HepG2 (cell line): ENCODE data around the gene NSMF. TPM values are rescaled to one million over a fixed set of nuclear protein-coding genes. Genes with fewer than 3 reads are reported as not detected.
A peak's percentile ranks its signal among the peaks of the same experiment; 100 is the strongest.

Experiments used
- ARNT2 ChIP-seq: sonication (generic); formaldehyde crosslinking; IDR thresholded peaks from 2 replicates; pipeline ENCODE4 v1.8.0; 2022; ENCODE audit warnings: mild to moderate bottlenecking, low read depth, missing genetic modification reagents, moderate library complexity
- CSRNP1 ChIP-seq: sonication (generic); formaldehyde crosslinking; IDR thresholded peaks from 2 replicates; pipeline ENCODE4 v1.8.1; 2023; ENCODE audit warnings: mild to moderate bottlenecking, missing genetic modification reagents
- FOXP4 ChIP-seq: sonication (generic); formaldehyde crosslinking; IDR thresholded peaks from 2 replicates; pipeline ENCODE4 v1.4.0; 2020; ENCODE audit warnings: missing genetic modification reagents
- GABPB1 ChIP-seq: IDR thresholded peaks from 2 replicates; pipeline ENCODE4 v1.6.1; 2016; ENCODE audit warnings: mild to moderate bottlenecking, missing genetic modification reagents, moderate library complexity, missing compliant biosample characterization
- HES4 ChIP-seq: sonication (generic); formaldehyde crosslinking; IDR thresholded peaks from 2 replicates; pipeline ENCODE4 v1.9.0; 2021; ENCODE audit warnings: mild to moderate bottlenecking, missing genetic modification reagents, borderline replicate concordance
- HOXD1 ChIP-seq: sonication (generic); formaldehyde crosslinking; IDR thresholded peaks from 2 replicates; pipeline ENCODE4 v1.5.0; 2020; ENCODE audit warnings: missing genetic modification reagents
- NR3C1 ChIP-seq: sonication (generic); formaldehyde crosslinking; IDR thresholded peaks from 2 replicates; pipeline ENCODE4 v1.4.0; 2020; ENCODE audit warnings: missing genetic modification reagents
- PTBP1 ChIP-seq: fragments of 200-400 bp; formaldehyde crosslinking; IDR thresholded peaks from 2 replicates; pipeline ENCODE4 v1.6.1; 2018; ENCODE audit warnings: low read length, low read depth; ENCODE audit not compliant: poor library complexity, severe bottlenecking
- SP2 ChIP-seq: sonication (generic); formaldehyde crosslinking; IDR thresholded peaks from 2 replicates; pipeline ENCODE4 v1.5.1; 2020; ENCODE audit warnings: mild to moderate bottlenecking, missing genetic modification reagents
- TCF7L2 ChIP-seq: IDR thresholded peaks from 2 replicates; pipeline ENCODE4 v1.6.1; 2011; ENCODE audit warnings: mild to moderate bottlenecking, low read depth, low read length, moderate library complexity
- ZBTB14 ChIP-seq: sonication (generic); formaldehyde crosslinking; IDR thresholded peaks from 2 replicates; pipeline ENCODE4 v1.4.0; 2020; ENCODE audit warnings: missing genetic modification reagents
- ZIK1 ChIP-seq: sonication (generic); formaldehyde crosslinking; IDR thresholded peaks from 2 replicates; pipeline ENCODE4 v1.5.0; 2020; ENCODE audit warnings: mild to moderate bottlenecking, low read depth, missing genetic modification reagents, borderline replicate concordance
- ZNF142 ChIP-seq: sonication (generic); formaldehyde crosslinking; IDR thresholded peaks from 2 replicates; pipeline ENCODE4 v1.4.0; 2020; ENCODE audit warnings: missing genetic modification reagents
- ZNF17 ChIP-seq: sonication (generic); formaldehyde crosslinking; IDR thresholded peaks from 2 replicates; pipeline ENCODE4 v1.5.0; 2020; ENCODE audit warnings: mild to moderate bottlenecking, missing genetic modification reagents
- ZNF251 ChIP-seq: sonication (generic); formaldehyde crosslinking; IDR thresholded peaks from 2 replicates; pipeline ENCODE4 v1.9.0; 2021; ENCODE audit warnings: mild to moderate bottlenecking, missing genetic modification reagents
- ZNF614 ChIP-seq: IDR thresholded peaks from 2 replicates; pipeline ENCODE4 v1.6.1; 2018; ENCODE audit warnings: missing biosample characterization, missing genetic modification reagents, inconsistent platforms, borderline replicate concordance
- polyA plus RNA-seq, 8 experiments: library from polyadenylated mRNA; depleted of rRNA in 3 of 8; stranded (reverse) in 7 of 8; unstranded in 1 of 8; fragments of >200 nt; fragmentation: Illumina TruSeq in 4 of 8; extraction: Trizol in 4 of 8; gene quantifications; 2 replicates each; pipeline versions ENCODE4 v1.2.1 to v1.2.3, GENCODE V29; 2011 to 2016; ENCODE audit warnings: low read depth in 4 of 8, missing spikeins in 1 of 8, mixed read lengths in 1 of 8; ENCODE audit not compliant: insufficient read depth in 1 of 8
- total RNA-seq, 5 experiments: library from RNA; depleted of rRNA; stranded (reverse); fragments of >200 nt; fragmentation: Illumina TruSeq; extraction: Trizol; gene quantifications; 2 replicates each; pipeline ENCODE4 v1.2.3, GENCODE V29; 2016; ENCODE audit warnings: low read depth in 1 of 5

The NSMF gene
- total and polyA plus RNA-seq, 2 of the 13 experiments (the other 11 are each of a cell fraction or from before 2014, with no cell fraction given): 44.3 to 183 TPM

- TF ChIP-seq ZBTB14 (CRISPR knock-in tag) (no peak), HES4 (CRISPR knock-in tag) (no peak), ZNF142 (CRISPR knock-in tag) (0 out of 2 replicates have a peak, but pooled peaks have one; percentile 30), NR3C1 (CRISPR knock-in tag) (no peak), ZNF251 (CRISPR knock-in tag) (no peak), CSRNP1 (CRISPR knock-in tag) (0 out of 2 replicates have a peak, but pooled peaks have one; percentile 34), TCF7L2 (no peak), ZNF17 (no peak), GABPB1 (peak; percentile 77), HOXD1 (CRISPR knock-in tag) (peak; percentile 49; the same call in 1 of the 2 replicates), FOXP4 (CRISPR knock-in tag) (peak; percentile 41; the same call in 1 of the 2 replicates), ARNT2 (CRISPR knock-in tag) (peak; percentile 70; the same call in 1 of the 2 replicates), ZIK1 (CRISPR knock-in tag) (0 out of 2 replicates have a peak, but pooled peaks have one; percentile 45), SP2 (0 out of 2 replicates have a peak, but pooled peaks have one; percentile 18), PTBP1 (no peak), ZNF614 (CRISPR knock-in tag) (0 out of 2 replicates have a peak, but pooled peaks have one; percentile 58)
Observed at GRCh38 chr9:137441289-137441934, 17.7 kb downstream of the NSMF start, which contains the start of gene ENTPD8 (continued).
